GM19043 (cell line): ENCODE results near the gene UCP3.

Experiments
- ATAC-seq: cut with Tn5 transposase; IDR thresholded peaks from one replicate; pipeline ENCODE4 v1.9.1; 2021; ENCODE audit warnings: low read depth; ENCODE audit not compliant: unreplicated experiment

Gene UCP3

GRCh38 chr11:74008373-74009229 is at the start of gene UCP3:
TSS of gene UCP3 (minus strand) at chr11:74009085. CDS start at chr11:74007042, 2,043 bp downstream.
- ATAC-seq, result no peak

GRCh38 chr11:74057249-74058151 is 48.6 kb upstream of the UCP3 start:
- no peak for ATAC-seq

GRCh38 chr11:74055938-74056337 is 47.1 kb upstream of the UCP3 start:
- no peak for ATAC-seq

- no peak for ATAC-seq
These were observed 41.6 kb upstream of the UCP3 start for GRCh38 chr11:74050465-74050864.

GRCh38 chr11:74048993-74049392 is 40.1 kb upstream of the UCP3 start:
- ATAC-seq, result no peak

- ATAC-seq, result no peak
These were observed 35.7 kb upstream of the UCP3 start for GRCh38 chr11:74044538-74044937.

- no peak for ATAC-seq
These were observed 34.6 kb upstream of the UCP3 start for GRCh38 chr11:74043450-74043849.

GRCh38 chr11:74037309-74037708 is 28.4 kb upstream of the UCP3 start:
- no peak for ATAC-seq

- ATAC-seq, result no peak
These were observed 26.4 kb upstream of the UCP3 start for GRCh38 chr11:74035264-74035663.

GRCh38 chr11:74033046-74033445 is 24.2 kb upstream of the UCP3 start:
- no peak for ATAC-seq

GRCh38 chr11:74030723-74031676 is 22.1 kb upstream of the UCP3 start:
- no peak for ATAC-seq

GRCh38 chr11:74025467-74026166 is 16.7 kb upstream of the UCP3 start:
- no peak for ATAC-seq

GRCh38 chr11:74024261-74025029 is 15.6 kb upstream of the UCP3 start:
- no peak for ATAC-seq

GRCh38 chr11:74023276-74023675 is 14.4 kb upstream of the UCP3 start:
- ATAC-seq, result no peak

GRCh38 chr11:74022546-74022945 is 13.7 kb upstream of the UCP3 start:
- ATAC-seq, result no peak

- ATAC-seq, result no peak
These were observed 13.1 kb upstream of the UCP3 start for GRCh38 chr11:74021998-74022397.

- no peak for ATAC-seq
These were observed 11.7 kb upstream of the UCP3 start for GRCh38 chr11:74020539-74020938.

- no peak for ATAC-seq
These were observed 11.0 kb upstream of the UCP3 start for GRCh38 chr11:74019860-74020259.

GRCh38 chr11:74019104-74019738 is 10.3 kb upstream of the UCP3 start:
- no peak for ATAC-seq
